ENCODE results near the gene AMBRA1. TPM values are rescaled to one million over a fixed set of nuclear protein-coding genes. Genes with fewer than 3 reads are reported as not detected.

Gene AMBRA1
- total and polyA plus RNA-seq, 2 of the 8 experiments (the other 6 are each of a cell fraction or from before 2014, with no cell fraction given), result 14.2 to 37.4 TPM

DNA sequence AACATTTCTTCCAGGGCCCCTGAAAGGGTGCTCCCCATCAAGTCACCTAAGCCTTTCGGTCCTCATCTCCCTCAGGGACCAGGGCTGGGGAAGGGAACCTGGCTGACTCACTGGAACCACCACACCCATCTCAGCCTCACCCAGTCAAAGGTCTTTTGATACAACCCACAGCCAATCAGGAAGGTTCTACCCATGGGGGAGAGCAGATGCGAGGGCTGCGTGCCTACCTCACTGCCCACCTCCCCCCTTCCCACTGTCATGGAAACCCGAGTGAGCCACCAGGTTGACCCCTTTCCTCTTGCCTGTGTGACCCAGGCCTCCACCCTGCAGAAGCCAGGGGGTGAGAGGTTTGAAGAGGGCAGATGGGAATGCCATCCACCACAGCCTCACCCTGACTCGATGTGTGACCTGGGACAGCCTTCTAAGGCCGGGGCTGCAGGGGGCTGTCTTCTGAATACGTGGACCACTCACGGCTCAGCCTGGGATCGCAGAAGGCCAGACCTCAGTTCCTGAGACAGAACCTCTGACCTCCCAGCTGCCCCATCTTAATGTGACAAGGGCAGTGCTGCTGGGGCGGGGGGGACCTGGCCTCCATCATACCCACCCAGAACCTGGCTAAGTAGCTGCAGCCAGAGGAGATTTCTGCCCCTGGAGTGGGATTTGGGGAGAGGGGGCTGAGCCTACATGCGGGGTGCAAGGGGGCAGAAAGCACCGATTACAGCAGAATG lies 209.7 kb downstream of the AMBRA1 start:
- H3K23ac ChIP-seq (ENCODE audit: insufficient read length), result no peak overlapping the region
- H3K9ac ChIP-seq (replicated peaks in 1 of 4; ENCODE audit: extremely low read depth in 1 of 4, low read depth in 3 of 4, low read length in 3 of 4), result no peak overlapping the region
- ChIA-PET POLR2A (ENCODE audit: partially characterized antibody) (interaction anchor here (0.9 to 2.4 kb wide), 8 partner anchors 9 to 141 kb away, joined by 3 to 17 read pairs (median 4); partner anchors contain the start of genes CHRM4 and DGKZ), CTCF (ENCODE audit: partially characterized antibody) (interaction anchor here (0.6 to 3.7 kb wide), 40 partner anchors 8 to 837 kb away, joined by 3 to 32 read pairs (median 5); partner anchors contain the start of genes CHRM4, CREB3L1 and F2)
- H3K27me3 ChIP-seq (replicated peaks in 1 of 4; ENCODE audit: control insufficient read depth in 3 of 4, extremely low read depth in 1 of 4, insufficient read depth in 3 of 4, low read length in 3 of 4), result peaks cover 0 to 21% (median 15%) of the 10 kb centered on the region in 4 experiments; a peak in 6 of 7 replicates
- 88% methylated on average over 10 of the region's 12 CpGs; no CpG with 5 or more reads in 1 of the 2 experiments for WGBS, 2 experiments (ENCODE audit: extremely low coverage in 1 of 2, insufficient coverage in 1 of 2, insufficient read length in 1 of 2, insufficient replicate concordance in 2 of 2, low coverage in 1 of 2, low lambda C conversion rate in 2 of 2, missing lambda C conversion rate in 1 of 2)
- H4K91ac ChIP-seq (replicated peaks; ENCODE audit: insufficient read length, low read length), result no peak overlapping the region
- no peak overlapping the region for H4K5ac ChIP-seq (ENCODE audit: insufficient read length, low read depth, low read length)
- no peak overlapping the region for H2AFZ ChIP-seq (ENCODE audit: low read length)
- H4K8ac ChIP-seq (ENCODE audit: extremely low read depth, insufficient read depth, low read length), result no peak overlapping the region; the same call in none of the 2 replicates
- H3K79me1 ChIP-seq (ENCODE audit: low read depth, low read length), result no peaks in the 10 kb centered on the region
- no peak overlapping the region for H3K56ac ChIP-seq (replicated peaks; ENCODE audit: insufficient read length, low read depth, low read length)
- H4K20me1 ChIP-seq (replicated peaks in 1 of 2; ENCODE audit: control insufficient read depth in 1 of 2, insufficient read depth in 2 of 2, low read length in 2 of 2), result peaks cover 3 to 16% of the 10 kb centered on the region in 2 experiments
- no peak overlapping the region for H3K27ac ChIP-seq (ENCODE audit: low read depth, low read length)
- peaks cover 9% of the 10 kb centered on the region; the same call in 1 of the 2 replicates for H3K23me2 ChIP-seq (ENCODE audit: low read depth, low read length)
- no peaks in the 10 kb centered on the region for H3K9me3 ChIP-seq (ENCODE audit: insufficient read depth in 2 of 2, low read depth in 1 of 2, low read length in 1 of 2)
- H3K4me3 ChIP-seq (ENCODE audit: extremely low read depth in 1 of 4, insufficient read depth in 2 of 4, low read depth in 3 of 4, low read length in 4 of 4), result no peak overlapping the region
- H2BK5ac ChIP-seq (ENCODE audit: low read depth, low read length), result no peak overlapping the region
- H3K79me2 ChIP-seq (ENCODE audit: control insufficient read depth in 1 of 2, insufficient read depth in 2 of 2, low read length in 2 of 2), result no peaks in the 10 kb centered on the region; a peak in 1 of 4 replicates
- no peak overlapping the region for H2BK20ac ChIP-seq (ENCODE audit: low read length)
- no peak overlapping the region for H2BK12ac ChIP-seq (ENCODE audit: low read depth, low read length)
- peak; percentile 53 for TF ChIP-seq POLR2AphosphoS5 (IDR thresholded peaks at IDR 0.05; ENCODE audit: low read depth, low read length)
- no peak for TF ChIP-seq FOSL1 (IDR thresholded peaks at IDR 0.05; ENCODE audit: insufficient read depth, low read depth, low read length)
- TF ChIP-seq PHF8 (conservative IDR thresholded peaks at IDR 0.05; ENCODE audit: low read depth, low read length), result no peak
- TF ChIP-seq CTBP2 (IDR thresholded peaks at IDR 0.05; ENCODE audit: borderline replicate concordance, insufficient read depth, insufficient read length, low read length), result no peak
- no peak overlapping the region for H3K14ac ChIP-seq (ENCODE audit: insufficient read length)
- FAIRE-seq (no peak), DNase-seq (ENCODE audit: low read depth in 1 of 2, low spot score in 2 of 2) (no peak)
- no peak overlapping the region for H2BK120ac ChIP-seq (replicated peaks; ENCODE audit: low read depth, low read length)
- H3K4me2 ChIP-seq (ENCODE audit: insufficient read depth in 1 of 2, low read depth in 2 of 2, low read length in 2 of 2), result no peak overlapping the region
- H2BK15ac ChIP-seq (ENCODE audit: low read length), result no peak overlapping the region
- peaks cover 0 to 4% (median 0%) of the 10 kb centered on the region in 4 experiments; a peak in 2 of 8 replicates for H3K36me3 ChIP-seq (ENCODE audit: control insufficient read depth in 2 of 4, insufficient read depth in 4 of 4, low read length in 3 of 4)
- H2AK5ac ChIP-seq (ENCODE audit: low read depth, low read length), result no peak overlapping the region
- H3K4me1 ChIP-seq (replicated peaks in 1 of 4; ENCODE audit: control insufficient read depth in 3 of 4, insufficient read depth in 4 of 4, low read length in 3 of 4), result peaks cover 3 to 16% (median 14%) of the 10 kb centered on the region in 4 experiments; a peak in 6 of 7 replicates
- H3K4ac ChIP-seq (replicated peaks; ENCODE audit: insufficient read length, low read depth, low read length), result no peak overlapping the region
- H3K18ac ChIP-seq (ENCODE audit: extremely low read depth, low read length), result no peak overlapping the region

Measured in H1 (cell line).